Measurements from ENCODE around the gene CSNK1A1. TPM values are rescaled to one million over a fixed set of nuclear protein-coding genes. Genes with fewer than 3 reads are reported as not detected.

The CSNK1A1 gene
- polyA plus RNA-seq, 1 of the 3 experiments (the other 2 are of a cell fraction): 70.7 TPM

GRCh38 chr5:149532413-149532812, 18.8 kb downstream of the CSNK1A1 start:
- TF ChIP-seq FOXM1 (IDR thresholded peaks at IDR 0.05; ENCODE audit: low read depth) (no peak), FOXJ3 (CRISPR knock-in tag; IDR thresholded peaks at IDR 0.05) (no peak), YY1 (IDR thresholded peaks at IDR 0.05; ENCODE audit: low read depth) (no peak), GABPA (IDR thresholded peaks at IDR 0.05; ENCODE audit: low read depth) (no peak), RXRA (IDR thresholded peaks at IDR 0.05; ENCODE audit: borderline replicate concordance, low read depth) (no peak), TCF12 (IDR thresholded peaks at IDR 0.05) (no peak), PBX3 (IDR thresholded peaks at IDR 0.05) (no peak), MEF2A (IDR thresholded peaks at IDR 0.05; ENCODE audit: borderline replicate concordance, low read depth) (no peak), SMC3 (IDR thresholded peaks at IDR 0.05; ENCODE audit: low read depth, low read length) (no peak), ELF1 (IDR thresholded peaks at IDR 0.05) (no peak), EZH2phosphoT487 (IDR thresholded peaks at IDR 0.05; ENCODE audit: borderline replicate concordance, low read depth) (no peak), NRF1 (IDR thresholded peaks at IDR 0.05; ENCODE audit: low read depth, low read length) (no peak), SIN3A (IDR thresholded peaks at IDR 0.05; ENCODE audit: borderline replicate concordance, low read depth, low read length) (no peak), USF2 (IDR thresholded peaks at IDR 0.05; ENCODE audit: borderline replicate concordance, low read depth, low read length) (no peak), MAX (IDR thresholded peaks at IDR 0.05; ENCODE audit: low read depth) (no peak)
- TF ChIP-seq, protein P1, sequence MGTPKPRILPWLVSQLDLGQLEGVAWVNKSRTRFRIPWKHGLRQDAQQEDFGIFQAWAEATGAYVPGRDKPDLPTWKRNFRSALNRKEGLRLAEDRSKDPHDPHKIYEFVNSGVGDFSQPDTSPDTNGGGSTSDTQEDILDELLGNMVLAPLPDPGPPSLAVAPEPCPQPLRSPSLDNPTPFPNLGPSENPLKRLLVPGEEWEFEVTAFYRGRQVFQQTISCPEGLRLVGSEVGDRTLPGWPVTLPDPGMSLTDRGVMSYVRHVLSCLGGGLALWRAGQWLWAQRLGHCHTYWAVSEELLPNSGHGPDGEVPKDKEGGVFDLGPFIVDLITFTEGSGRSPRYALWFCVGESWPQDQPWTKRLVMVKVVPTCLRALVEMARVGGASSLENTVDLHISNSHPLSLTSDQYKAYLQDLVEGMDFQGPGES (IDR thresholded peaks at IDR 0.05; ENCODE audit: low read depth, low read length): no peak
- Histone ChIP-seq H4K20me1 (ENCODE audit: insufficient read depth) (peaks cover 100% of the 10 kb centered on the region), H3K27me3 (ENCODE audit: insufficient read depth) (no peaks in the 10 kb centered on the region), H3K9ac (no peak overlapping the region), H2AFZ (ENCODE audit: low read depth) (no peak overlapping the region), H3K79me2 (ENCODE audit: insufficient read depth) (peaks cover 100% of the 10 kb centered on the region), H3K36me3 (replicated peaks in 1 of 2; ENCODE audit: control insufficient read depth in 1 of 2, insufficient read depth in 2 of 2, low read length in 1 of 2) (peaks cover 9 to 58% of the 10 kb centered on the region in 2 experiments), H3F3A (replicated peaks; ENCODE audit: insufficient read depth) (peaks cover 12% of the 10 kb centered on the region), H3K4me3 (ENCODE audit: low read depth in 2 of 2, low read length in 1 of 2) (no peak overlapping the region), H3K9me2 (no peaks in the 10 kb centered on the region), H3K9me3 (no peaks in the 10 kb centered on the region), H3K4me2 (no peak overlapping the region), H3K4me1 (ENCODE audit: control insufficient read depth in 1 of 2, insufficient read depth in 2 of 2, low read depth in 1 of 2, low read length in 1 of 2) (peaks cover 3 to 7% of the 10 kb centered on the region in 2 experiments; a peak in 3 of 4 replicates), H3K27ac (ENCODE audit: low read depth in 2 of 2, low read length in 1 of 2) (no peak overlapping the region)
- POLR2A ChIA-PET: no interaction called here
- no peak for DNase-seq
- CTCF ChIA-PET: interaction anchor here (0.8 to 3.7 kb wide), 3 partner anchors 17 to 90 kb away, joined by 3 to 9 read pairs (median 3); partner anchors contain the start of gene CSNK1A1
- WGBS (ENCODE audit: low lambda C conversion rate): 93% methylated on average over 7 of the region's 7 CpGs

DNA sequence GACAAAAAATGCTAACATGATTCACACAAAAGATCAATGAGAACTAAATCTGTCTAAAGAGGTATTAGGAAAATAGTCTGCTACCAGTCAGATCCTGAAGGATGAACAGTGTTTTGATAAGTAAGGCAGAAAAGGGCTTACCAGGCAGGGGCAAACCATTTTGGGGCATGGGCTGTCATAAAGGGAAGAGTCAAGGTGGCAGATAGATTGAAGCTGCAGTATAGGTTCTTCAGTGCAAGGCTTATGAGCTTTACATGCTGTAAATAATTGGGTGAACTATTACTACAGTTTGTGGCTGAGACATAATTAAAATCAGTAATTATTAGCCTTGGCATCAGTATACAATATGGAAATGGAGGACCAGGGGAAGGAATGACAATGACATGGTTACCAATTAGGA, 21.8 kb downstream of the CSNK1A1 start:
- Histone ChIP-seq H3K4me3 (ENCODE audit: low read depth in 2 of 2, low read length in 1 of 2) (no peak overlapping the region), H4K20me1 (ENCODE audit: insufficient read depth) (peaks cover 100% of the 10 kb centered on the region), H3K9me3 (no peaks in the 10 kb centered on the region), H3K27me3 (ENCODE audit: insufficient read depth) (no peaks in the 10 kb centered on the region), H3K4me1 (ENCODE audit: control insufficient read depth in 1 of 2, insufficient read depth in 2 of 2, low read depth in 1 of 2, low read length in 1 of 2) (peaks cover 3 to 20% of the 10 kb centered on the region in 2 experiments; a peak in 3 of 4 replicates), H3F3A (replicated peaks; ENCODE audit: insufficient read depth) (peaks cover 9% of the 10 kb centered on the region), H3K9me2 (no peaks in the 10 kb centered on the region), H3K27ac (ENCODE audit: low read depth in 2 of 2, low read length in 1 of 2) (no peak overlapping the region), H3K9ac (no peak overlapping the region), H2AFZ (ENCODE audit: low read depth) (no peak overlapping the region), H3K36me3 (replicated peaks in 1 of 2; ENCODE audit: control insufficient read depth in 1 of 2, insufficient read depth in 2 of 2, low read length in 1 of 2) (peaks cover 13 to 49% of the 10 kb centered on the region in 2 experiments), H3K4me2 (no peak overlapping the region; the same call in 1 of the 2 replicates), H3K79me2 (ENCODE audit: insufficient read depth) (peaks cover 100% of the 10 kb centered on the region)
- DNase-seq: no peak
- POLR2A ChIA-PET: no interaction called here
- CTCF ChIA-PET: interaction anchor here (0.8 kb wide), 1 partner anchor 23 kb away, joined by 3 read pairs; no protein-coding TSS in a partner anchor
- TF ChIP-seq EP300 (IDR thresholded peaks at IDR 0.05; ENCODE audit: borderline replicate concordance in 1 of 2, low read depth in 1 of 2, low read length in 1 of 2): no peak
- no peak for TF ChIP-seq POLR2AphosphoS5 (IDR thresholded peaks at IDR 0.05; ENCODE audit: low read depth, low read length)
- TF ChIP-seq PBX3 (IDR thresholded peaks at IDR 0.05): no peak
- TF ChIP-seq CHD2 (IDR thresholded peaks at IDR 0.05; ENCODE audit: low read length, partially characterized antibody): no peak
- no peak for TF ChIP-seq MXI1 (IDR thresholded peaks at IDR 0.05; ENCODE audit: low read depth, low read length)
- no peak for TF ChIP-seq TEAD4 (IDR thresholded peaks at IDR 0.05; ENCODE audit: borderline replicate concordance, insufficient read depth)
- TF ChIP-seq NRF1 (IDR thresholded peaks at IDR 0.05; ENCODE audit: low read depth, low read length): no peak
- no peak for TF ChIP-seq SMC3 (IDR thresholded peaks at IDR 0.05; ENCODE audit: low read depth, low read length)
- no peak for TF ChIP-seq EZH2phosphoT487 (IDR thresholded peaks at IDR 0.05; ENCODE audit: borderline replicate concordance, low read depth)
- TF ChIP-seq JUND (IDR thresholded peaks at IDR 0.05): no peak
- TF ChIP-seq FOSL2 (IDR thresholded peaks at IDR 0.05; ENCODE audit: borderline replicate concordance, low read depth): no peak
- no peak for TF ChIP-seq ELF1 (IDR thresholded peaks at IDR 0.05)
- no peak for TF ChIP-seq GATA2 (CRISPR knock-in tag; IDR thresholded peaks at IDR 0.05)

Measured in SK-N-SH (cell line).